ENCODE data around the gene KAT8.

DNA sequence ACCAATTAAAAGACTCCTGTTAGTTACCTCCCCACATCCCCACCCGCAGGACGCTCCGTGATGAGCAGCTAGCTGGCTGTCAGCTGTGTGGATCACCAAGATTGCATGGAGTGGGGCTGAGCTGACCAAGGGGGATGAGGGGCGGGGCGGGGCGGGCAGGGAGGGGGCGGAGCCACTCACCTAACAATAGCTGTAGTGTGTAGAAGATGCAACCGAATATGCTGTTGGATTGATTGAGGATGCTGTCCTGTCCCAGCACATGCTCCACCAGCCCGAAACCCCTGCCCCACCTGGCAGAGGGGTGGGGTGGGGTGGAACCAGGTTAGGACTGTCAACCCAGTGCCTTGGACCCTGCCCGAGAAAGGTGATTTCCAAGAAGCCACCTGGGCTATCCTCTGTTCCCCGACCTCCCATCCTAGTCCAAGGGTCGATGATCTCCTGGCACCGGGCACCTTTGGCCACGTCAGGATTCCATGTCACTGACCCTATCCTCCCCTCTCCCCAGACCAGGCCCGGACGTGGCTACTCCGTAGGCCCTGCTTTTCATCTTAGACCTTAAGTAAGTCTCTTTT lies 24.2 kb upstream of the KAT8 start:
- TF ChIP-seq, protein P1, sequence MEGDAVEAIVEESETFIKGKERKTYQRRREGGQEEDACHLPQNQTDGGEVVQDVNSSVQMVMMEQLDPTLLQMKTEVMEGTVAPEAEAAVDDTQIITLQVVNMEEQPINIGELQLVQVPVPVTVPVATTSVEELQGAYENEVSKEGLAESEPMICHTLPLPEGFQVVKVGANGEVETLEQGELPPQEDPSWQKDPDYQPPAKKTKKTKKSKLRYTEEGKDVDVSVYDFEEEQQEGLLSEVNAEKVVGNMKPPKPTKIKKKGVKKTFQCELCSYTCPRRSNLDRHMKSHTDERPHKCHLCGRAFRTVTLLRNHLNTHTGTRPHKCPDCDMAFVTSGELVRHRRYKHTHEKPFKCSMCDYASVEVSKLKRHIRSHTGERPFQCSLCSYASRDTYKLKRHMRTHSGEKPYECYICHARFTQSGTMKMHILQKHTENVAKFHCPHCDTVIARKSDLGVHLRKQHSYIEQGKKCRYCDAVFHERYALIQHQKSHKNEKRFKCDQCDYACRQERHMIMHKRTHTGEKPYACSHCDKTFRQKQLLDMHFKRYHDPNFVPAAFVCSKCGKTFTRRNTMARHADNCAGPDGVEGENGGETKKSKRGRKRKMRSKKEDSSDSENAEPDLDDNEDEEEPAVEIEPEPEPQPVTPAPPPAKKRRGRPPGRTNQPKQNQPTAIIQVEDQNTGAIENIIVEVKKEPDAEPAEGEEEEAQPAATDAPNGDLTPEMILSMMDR (IDR thresholded peaks at IDR 0.05), result no peak
- no peak for TF ChIP-seq POLR2A (IDR thresholded peaks at IDR 0.05)
